Glomerular endothelial cell (primary cell): ENCODE data around the gene ZSCAN25. TPM values are rescaled to one million over a fixed set of nuclear protein-coding genes. Genes with fewer than 3 reads are reported as not detected.

Experiments used
- total RNA-seq: library from RNA; depleted of rRNA; stranded (reverse); fragments of >200 nt; gene quantifications from 2 replicates; pipeline ENCODE4 v1.2.3, GENCODE V29; 2015

ZSCAN25 gene
- total RNA-seq, 1 donor from 2014 or later, result 11.3 TPM

Other genes with a start within 250 kb of the ZSCAN25 start
- gene ARPC1B, start 242.2 kb upstream of the ZSCAN25 start, total RNA-seq, result 509 and 602 TPM in 2 replicates
- 105 and 109 TPM in 2 replicates for gene PDAP1, start 208.3 kb upstream of the ZSCAN25 start, total RNA-seq
- gene BUD31, start 208.0 kb upstream of the ZSCAN25 start, total RNA-seq, result 82.7 and 94.0 TPM in 2 replicates
- gene PTCD1, start 178.1 kb upstream of the ZSCAN25 start, total RNA-seq, result 7.6 and 14.3 TPM in 2 replicates
- gene CPSF4, start 178.0 kb upstream of the ZSCAN25 start, total RNA-seq, result 19.0 and 28.9 TPM in 2 replicates
- gene ATP5MF, start 150.8 kb upstream of the ZSCAN25 start, total RNA-seq, result 876 and 1,855 TPM in 2 replicates
- gene ZNF789, start 144.1 kb upstream of the ZSCAN25 start, total RNA-seq, result 4.7 and 11.4 TPM in 2 replicates
- 19.0 and 39.2 TPM in 2 replicates for gene ZNF394, start 116.7 kb upstream of the ZSCAN25 start, total RNA-seq
- gene ZKSCAN5, start 112.3 kb upstream of the ZSCAN25 start, total RNA-seq, result 8.8 and 11.7 TPM in 2 replicates
- 3.2 and 3.8 TPM in 2 replicates for gene FAM200A, start 64.8 kb upstream of the ZSCAN25 start, total RNA-seq
- gene ZNF655, start 58.3 kb upstream of the ZSCAN25 start, total RNA-seq, result 11.3 and 12.7 TPM in 2 replicates
- gene TMEM225B, start 18.7 kb upstream of the ZSCAN25 start, total RNA-seq, result not detected in 2 replicates
- gene CYP3A5, start 63.0 kb downstream of the ZSCAN25 start, total RNA-seq, result 0.10 TPM in 1 of 2 replicates, not detected in the other
- not detected in 2 replicates for gene CYP3A7, start 118.2 kb downstream of the ZSCAN25 start, total RNA-seq
- not detected in 2 replicates for gene CYP3A4, start 167.2 kb downstream of the ZSCAN25 start, total RNA-seq
- gene CYP3A43, start 211.1 kb downstream of the ZSCAN25 start, total RNA-seq, result not detected in 2 replicates